OCI-LY3 (cell line): ENCODE data around the gene HPS1.

Experiments used
- EZH2phosphoT487 ChIP-seq: fragments of 200-600 bp; shearing (Covaris generic); IDR thresholded peaks from 2 replicates; pipeline ENCODE4 v1.6.1; 2018; ENCODE audit warnings: antibody characterized with exemption, mixed run types, low read depth
- TF ChIP-seq, protein P1 (sequence below): fragments of 200-600, 300-600 bp; sonication (generic); IDR thresholded peaks from 2 replicates; pipeline ENCODE4 v1.5.1; 2014; ENCODE audit warnings: antibody characterized with exemption, low read length, low read depth

GRCh38 chr10:98460837-98461499 lies 14.2 kb upstream of the HPS1 start:
- TF ChIP-seq EZH2phosphoT487: no peak
- TF ChIP-seq, protein P1, sequence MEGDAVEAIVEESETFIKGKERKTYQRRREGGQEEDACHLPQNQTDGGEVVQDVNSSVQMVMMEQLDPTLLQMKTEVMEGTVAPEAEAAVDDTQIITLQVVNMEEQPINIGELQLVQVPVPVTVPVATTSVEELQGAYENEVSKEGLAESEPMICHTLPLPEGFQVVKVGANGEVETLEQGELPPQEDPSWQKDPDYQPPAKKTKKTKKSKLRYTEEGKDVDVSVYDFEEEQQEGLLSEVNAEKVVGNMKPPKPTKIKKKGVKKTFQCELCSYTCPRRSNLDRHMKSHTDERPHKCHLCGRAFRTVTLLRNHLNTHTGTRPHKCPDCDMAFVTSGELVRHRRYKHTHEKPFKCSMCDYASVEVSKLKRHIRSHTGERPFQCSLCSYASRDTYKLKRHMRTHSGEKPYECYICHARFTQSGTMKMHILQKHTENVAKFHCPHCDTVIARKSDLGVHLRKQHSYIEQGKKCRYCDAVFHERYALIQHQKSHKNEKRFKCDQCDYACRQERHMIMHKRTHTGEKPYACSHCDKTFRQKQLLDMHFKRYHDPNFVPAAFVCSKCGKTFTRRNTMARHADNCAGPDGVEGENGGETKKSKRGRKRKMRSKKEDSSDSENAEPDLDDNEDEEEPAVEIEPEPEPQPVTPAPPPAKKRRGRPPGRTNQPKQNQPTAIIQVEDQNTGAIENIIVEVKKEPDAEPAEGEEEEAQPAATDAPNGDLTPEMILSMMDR: no peak
